Anterior cingulate cortex (tissue), 58 donors: ENCODE measurements around the gene KITLG.
"Not testable (repeated sequence)": the region's sequence is repeated elsewhere in the genome, so short reads cannot be mapped to it uniquely, and the experiment has no call there.

Source experiments
- DNase-seq, 58 donors: peaks; one replicate each; lab custom pipeline; 2025; lab: John Stamatoyannopoulos, UW

Gene KITLG

GRCh38 chr12:88580051-88580871 lies at the start of gene KITLG:
Gene KITLG (minus strand): TSS chr12:88580471. CDS start chr12:88580278, 193 bp downstream.
- DNase-seq, result peak in 55 of 58 donors; percentile 28 to 87 (median 64)

- no peak for DNase-seq
Observed at GRCh38 chr12:88628856-88629509, 48.7 kb upstream of the KITLG start.

GRCh38 chr12:88628035-88628434 lies 47.8 kb upstream of the KITLG start:
- DNase-seq, result not testable (repeated sequence)

GRCh38 chr12:88627501-88627900 lies 47.2 kb upstream of the KITLG start:
- DNase-seq, result no peak

GRCh38 chr12:88625356-88625755 lies 45.1 kb upstream of the KITLG start:
- no peak for DNase-seq

- no peak for DNase-seq
Observed at GRCh38 chr12:88624911-88625310, 44.6 kb upstream of the KITLG start.

- DNase-seq, result no peak
Observed at GRCh38 chr12:88623777-88624548, 43.7 kb upstream of the KITLG start.

GRCh38 chr12:88617352-88617751 lies 37.1 kb upstream of the KITLG start:
- DNase-seq, result no peak

- DNase-seq, result no peak
Observed at GRCh38 chr12:88615490-88615889, 35.2 kb upstream of the KITLG start.

GRCh38 chr12:88604646-88605045 lies 24.4 kb upstream of the KITLG start:
- no peak for DNase-seq

- no peak for DNase-seq
Observed at GRCh38 chr12:88600272-88600671, 20.0 kb upstream of the KITLG start.

- no peak for DNase-seq
Observed at GRCh38 chr12:88597365-88597764, 17.1 kb upstream of the KITLG start.

- no peak for DNase-seq
Observed at GRCh38 chr12:88595697-88596096, 15.4 kb upstream of the KITLG start.

GRCh38 chr12:88594780-88595179 lies 14.5 kb upstream of the KITLG start:
- no peak for DNase-seq

- DNase-seq, result no peak
Observed at GRCh38 chr12:88591343-88591742, 11.1 kb upstream of the KITLG start.

GRCh38 chr12:88590851-88591250 lies 10.6 kb upstream of the KITLG start:
- DNase-seq, result no peak

- no peak for DNase-seq
Observed at GRCh38 chr12:88585077-88585476, 4.8 kb upstream of the KITLG start.

- peak in 27 of 58 donors; percentile 3 to 77 (median 48) for DNase-seq
Observed at GRCh38 chr12:88579601-88580050, 645 bp downstream of the KITLG start.

- peak in 2 of 58 donors; percentile 12 to 28 for DNase-seq
Observed at GRCh38 chr12:88579161-88579517, 1.1 kb downstream of the KITLG start.

- DNase-seq, result peak in 1 of 58 donors; percentile 23
Observed at GRCh38 chr12:88578276-88579160, 1.8 kb downstream of the KITLG start.
